HepG2 (cell line): Measurements from ENCODE around the gene CDK12. TPM values are rescaled to one million over a fixed set of nuclear protein-coding genes. Genes with fewer than 3 reads are reported as not detected.

Experiments used
- ATAC-seq: fragments of 200-7000 bp; cut with Tn5 transposase; 3 replicates; pipeline ENCODE4 v1.9.1; 2020; ENCODE audit warnings: mild to moderate bottlenecking, moderate library complexity
- BruUV-seq: library from RNA; stranded (reverse); fragments of 400-500 nt; replicated peaks from 2 replicates; lab custom pipeline; 2021; lab: Mats Ljungman, UMichigan
- CTCF ChIA-PET: fragments of 300-600 bp; formaldehyde crosslinking; extraction: SDS; loops from one replicate; lab custom pipeline; 2021; ENCODE audit warnings: low total read pairs, inconsistent platforms, low intra/inter-chr PET ratio; lab: Yijun Ruan, JAX
- POLR2A ChIA-PET: fragments of 350-600 bp; sonication (Branson Sonifier 250); formaldehyde crosslinking; loops from one replicate; lab custom pipeline; 2020; ENCODE audit warnings: antibody characterized with exemption, inconsistent platforms; lab: Yijun Ruan, JAX
- DNase-seq: peaks from one replicate; pipeline ENCODE4 v3.0.0-alpha.2; 2015; ENCODE audit warnings: low spot score
- FAIRE-seq: peaks from 3 replicates; lab custom pipeline; 2011; peaks lifted over from hg19 to GRCh38; lab: Jason Lieb, UNC
- H2AFZ ChIP-seq: one replicate; pipeline ENCODE4 v1.6.1; 2011; ENCODE audit warnings: low read length, inconsistent platforms
- H3K27ac ChIP-seq: fragments of 300-600 bp; 3 replicates; pipeline ENCODE4 v1.8.0; 2011; ENCODE audit warnings: mixed run types, mild to moderate bottlenecking, mixed read lengths, low read length, inconsistent platforms; ENCODE audit not compliant: insufficient read depth; ENCODE audit errors: extremely low read length
- H3K27me3 ChIP-seq, 2 experiments: fragments of 200-600 bp in 1 of 2; 2 replicates in 1 of 2; 3 replicates in 1 of 2; pipeline versions ENCODE4 v1.6.0 to v1.8.0; 2011; ENCODE audit warnings: low read length in 2 of 2, mild to moderate bottlenecking in 2 of 2, moderate library complexity in 2 of 2, inconsistent platforms in 1 of 2; ENCODE audit not compliant: insufficient read depth in 2 of 2, control insufficient read depth in 1 of 2
- H3K36me3 ChIP-seq, 2 experiments: fragments of 200-600 bp in 1 of 2; replicated peaks in 1 of 2; 2 replicates in 1 of 2; 3 replicates in 1 of 2; pipeline versions ENCODE4 v1.5.1 to v1.8.0; 2011; ENCODE audit warnings: low read length in 2 of 2, inconsistent platforms in 1 of 2; ENCODE audit not compliant: insufficient read depth in 2 of 2, control insufficient read depth in 1 of 2
- H3K4me1 ChIP-seq: 2 replicates; pipeline ENCODE4 v1.5.1; 2012; ENCODE audit warnings: low read length, inconsistent platforms; ENCODE audit not compliant: insufficient read depth
- H3K4me2 ChIP-seq: 2 replicates; pipeline ENCODE4 v1.6.0; 2011; ENCODE audit warnings: low read depth, low read length, inconsistent platforms
- H3K4me3 ChIP-seq, 3 experiments: fragments of 200-600 bp in 1 of 3; sonication (generic), shearing (Covaris generic) in 1 of 3; replicated peaks in 1 of 3; 2 replicates each; pipeline ENCODE4 v1.5.1; 2011 to 2016; ENCODE audit warnings: low read length in 3 of 3, inconsistent platforms in 2 of 3, low read depth in 2 of 3, mild to moderate bottlenecking in 2 of 3, control low read depth in 1 of 3, mixed read lengths in 1 of 3; ENCODE audit not compliant: insufficient read depth in 1 of 3
- H3K79me2 ChIP-seq: one replicate; pipeline ENCODE4 v1.6.1; 2011; ENCODE audit warnings: low read length, inconsistent platforms; ENCODE audit not compliant: insufficient read depth
- H3K9ac ChIP-seq: 2 replicates; pipeline ENCODE4 v1.6.0; 2011; ENCODE audit warnings: mild to moderate bottlenecking, low read depth, low read length, inconsistent platforms; ENCODE audit not compliant: insufficient read depth
- H3K9me3 ChIP-seq: 2 replicates; pipeline ENCODE4 v1.5.1; 2012; ENCODE audit warnings: mild to moderate bottlenecking, low read length
- H4K20me1 ChIP-seq: 2 replicates; pipeline ENCODE4 v1.6.0; 2011; ENCODE audit warnings: inconsistent platforms, mild to moderate bottlenecking, low read length, moderate library complexity; ENCODE audit not compliant: insufficient read depth
- AHR ChIP-seq: IDR thresholded peaks from 2 replicates; pipeline ENCODE4 v1.6.1; 2018; ENCODE audit warnings: missing genetic modification reagents, missing compliant biosample characterization
- CBFB ChIP-seq: sonication (generic); formaldehyde crosslinking; IDR thresholded peaks from 2 replicates; pipeline ENCODE4 v1.4.0; 2020; ENCODE audit warnings: missing genetic modification reagents
- JARID2 ChIP-seq: sonication (generic); formaldehyde crosslinking; IDR thresholded peaks from 2 replicates; pipeline ENCODE4 v1.8.1; 2023; ENCODE audit warnings: missing genetic modification reagents, inconsistent platforms; ENCODE audit not compliant: insufficient replicate concordance
- KDM6A ChIP-seq: IDR thresholded peaks from 2 replicates; pipeline ENCODE4 v1.6.1; 2016; ENCODE audit warnings: low read depth
- MAFF ChIP-seq: IDR thresholded peaks from 2 replicates; pipeline ENCODE4 v1.6.1; 2011; ENCODE audit warnings: low read depth, low read length, improper control_type of control experiment
- MAFK ChIP-seq, 2 experiments: IDR thresholded peaks in 1 of 2; conservative IDR thresholded peaks in 1 of 2; 2 replicates each; pipeline ENCODE4 v1.6.1; 2011; ENCODE audit warnings: improper control_type of control experiment in 2 of 2, low read length in 2 of 2
- MNT ChIP-seq: fragments of 450-650 bp; IDR thresholded peaks from 2 replicates; pipeline ENCODE4 v1.6.1; 2016
- NFE2L2 ChIP-seq: fragments of 150-350 bp; IDR thresholded peaks from 2 replicates; pipeline ENCODE4 v1.6.1; 2014; ENCODE audit warnings: low read length
- ONECUT2 ChIP-seq: sonication (generic); formaldehyde crosslinking; IDR thresholded peaks from 2 replicates; pipeline ENCODE4 v1.4.0; 2020; ENCODE audit warnings: missing genetic modification reagents
- RAD51 ChIP-seq: fragments of 450-650 bp; IDR thresholded peaks from 2 replicates; pipeline ENCODE4 v1.6.1; 2016; ENCODE audit warnings: borderline replicate concordance
- SALL2 ChIP-seq: sonication (generic); formaldehyde crosslinking; IDR thresholded peaks from 2 replicates; pipeline ENCODE4 v1.8.1; 2023; ENCODE audit warnings: mild to moderate bottlenecking, missing genetic modification reagents, inconsistent platforms
- SATB2 ChIP-seq: sonication (generic); formaldehyde crosslinking; IDR thresholded peaks from 2 replicates; pipeline ENCODE4 v1.5.0; 2020; ENCODE audit warnings: missing genetic modification reagents
- ZBTB46 ChIP-seq: sonication (generic); formaldehyde crosslinking; IDR thresholded peaks from 2 replicates; pipeline ENCODE4 v1.4.0; 2020; ENCODE audit warnings: mild to moderate bottlenecking, missing genetic modification reagents, borderline replicate concordance
- ZMYM4 ChIP-seq: sonication (generic); formaldehyde crosslinking; IDR thresholded peaks from 2 replicates; pipeline ENCODE4 v1.8.1; 2023; ENCODE audit warnings: mild to moderate bottlenecking, missing genetic modification reagents
- ZNF652 ChIP-seq: IDR thresholded peaks from 2 replicates; pipeline ENCODE4 v1.6.1; 2016; ENCODE audit warnings: low read depth, borderline replicate concordance
- ZNF687 ChIP-seq: sonication (generic); formaldehyde crosslinking; IDR thresholded peaks from 2 replicates; pipeline ENCODE4 v1.5.1; 2020; ENCODE audit warnings: mild to moderate bottlenecking, missing genetic modification reagents, moderate library complexity
- ZNF713 ChIP-seq: sonication (generic); formaldehyde crosslinking; IDR thresholded peaks from 2 replicates; pipeline ENCODE4 v1.4.0; 2020; ENCODE audit warnings: mild to moderate bottlenecking, missing genetic modification reagents
- in situ Hi-C: cut with HindIII; loops from 2 replicates; pipeline ENCODE4 v1.10.0; 2017; ENCODE audit warnings: low pct_unique_long_range_greater_than_20kb; ENCODE audit not compliant: extremely low pct_ligation_motif_present
- intact Hi-C: fragments of 100-400 bp; cut with micrococcal nuclease; formaldehyde crosslinking; loops from one replicate; pipeline ENCODE4 v1.10.0; 2022; ENCODE audit not compliant: unreplicated experiment
- polyA plus RNA-seq, 8 experiments: library from polyadenylated mRNA; depleted of rRNA in 3 of 8; stranded (reverse) in 7 of 8; unstranded in 1 of 8; fragments of >200 nt; fragmentation: Illumina TruSeq in 4 of 8; extraction: Trizol in 4 of 8; gene quantifications; 2 replicates each; pipeline versions ENCODE4 v1.2.1 to v1.2.3, GENCODE V29; 2011 to 2016; ENCODE audit warnings: low read depth in 4 of 8, missing spikeins in 1 of 8, mixed read lengths in 1 of 8; ENCODE audit not compliant: insufficient read depth in 1 of 8
- total RNA-seq, 5 experiments: library from RNA; depleted of rRNA; stranded (reverse); fragments of >200 nt; fragmentation: Illumina TruSeq; extraction: Trizol; gene quantifications; 2 replicates each; pipeline ENCODE4 v1.2.3, GENCODE V29; 2016; ENCODE audit warnings: low read depth in 1 of 5

The CDK12 gene
- total and polyA plus RNA-seq, 2 of the 13 experiments (the other 11 are each of a cell fraction or from before 2014, with no cell fraction given), result 24.0 to 88.6 TPM

GRCh38 chr17:39443326-39443725, 18.0 kb upstream of the CDK12 start:
- no peaks in the 10 kb centered on the region for H3K9me3 ChIP-seq
- 0 out of 2 replicates have a peak, but pooled peaks cover 8% of the 10 kb centered on the region for H4K20me1 ChIP-seq
- H3K4me3 ChIP-seq, result no peak overlapping the region
- BruUV-seq, result no TSS peak
- peaks cover 19 to 80% of the 10 kb centered on the region in 2 experiments for H3K36me3 ChIP-seq
- ATAC-seq (no peak), DNase-seq (no peak), FAIRE-seq (no peak)
- H3K4me2 ChIP-seq, result no peak overlapping the region
- H3K27me3 ChIP-seq, result no peaks in the 10 kb centered on the region
- no peak overlapping the region for H2AFZ ChIP-seq
- ChIA-PET POLR2A (no interaction called here), CTCF (no interaction called here)
- peaks cover 25% of the 10 kb centered on the region for H3K79me2 ChIP-seq
- TF ChIP-seq ZNF687 (CRISPR knock-in tag) (no peak), SATB2 (no peak), ZMYM4 (CRISPR knock-in tag) (no peak), ZNF652 (no peak), NFE2L2 (no peak), AHR (CRISPR knock-in tag) (no peak), MNT (no peak), ZBTB46 (CRISPR knock-in tag) (no peak), ONECUT2 (CRISPR knock-in tag) (no peak), MAFK (conservative IDR thresholded peaks at IDR 0.05 in 1 of 2, IDR thresholded peaks at IDR 0.05 in 1 of 2; ENCODE audit: low read length in 2 of 2) (peak; percentile 75 to 78), MAFF (peak; percentile 64), RAD51 (no peak), CBFB (CRISPR knock-in tag) (no peak), ZNF713 (CRISPR knock-in tag) (no peak), JARID2 (CRISPR knock-in tag) (no peak), SALL2 (CRISPR knock-in tag) (no peak), KDM6A (CRISPR knock-in tag) (no peak)
- no peak overlapping the region for H3K9ac ChIP-seq
- in situ Hi-C loops, result no loop called here
- intact Hi-C loops, result no loop called here
- H3K4me1 ChIP-seq, result peaks cover 9% of the 10 kb centered on the region; the same call in 1 of the 2 replicates
- H3K27ac ChIP-seq, result no peak overlapping the region
